ENCODE results near the gene ENTPD5. TPM values are rescaled to one million over a fixed set of nuclear protein-coding genes. Genes with fewer than 3 reads are reported as not detected.

ENTPD5 gene
- total RNA-seq, 1 experiment from 2014 or later: 6.8 TPM

DNA sequence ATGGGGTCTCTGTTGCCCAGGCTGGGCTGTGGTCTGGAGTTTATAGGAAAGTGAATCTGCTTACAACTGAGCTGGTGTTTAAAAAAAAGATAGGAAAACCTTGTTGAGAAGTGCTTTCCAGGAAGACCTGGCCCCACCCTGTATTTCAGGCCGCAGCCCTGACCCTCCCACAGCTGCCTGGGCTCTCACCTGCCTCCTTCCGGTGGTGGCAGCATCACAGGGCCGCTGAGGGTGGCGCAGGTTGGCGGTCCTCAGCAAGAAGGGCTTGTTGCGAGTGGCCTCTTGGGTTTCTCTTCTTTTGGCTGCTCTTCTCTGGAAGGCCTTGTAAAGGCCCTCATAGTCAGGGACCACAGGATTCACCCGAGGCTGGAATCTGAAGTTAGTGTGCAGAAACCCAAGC lies 76.9 kb downstream of the ENTPD5 start:
- Histone ChIP-seq H2BK12ac (ENCODE audit: insufficient read length, low read depth, low read length) (no peak overlapping the region), H4K5ac (ENCODE audit: insufficient read length, low read depth, low read length) (no peak overlapping the region), H2AFZ (ENCODE audit: low read length) (no peak overlapping the region), H3K79me1 (ENCODE audit: insufficient read depth, low read depth, low read length, poor library complexity, severe bottlenecking) (no peaks in the 10 kb centered on the region), H2AK5ac (ENCODE audit: insufficient read length, low read length) (no peak overlapping the region), H3T11ph (ENCODE audit: low read length) (no peak overlapping the region), H3K23me2 (ENCODE audit: insufficient read length, low read depth, low read length, poor library complexity, severe bottlenecking) (no peaks in the 10 kb centered on the region), H3K14ac (ENCODE audit: insufficient read depth, low read length) (no peak overlapping the region), H2BK5ac (ENCODE audit: insufficient read length, low read length) (no peak overlapping the region), H3K23ac (ENCODE audit: insufficient read length, low read depth, low read length) (no peak overlapping the region), H3K9me3 (ENCODE audit: control insufficient read depth, low read depth, low read length) (no peaks in the 10 kb centered on the region), H3K4ac (ENCODE audit: low read depth, low read length) (no peak overlapping the region), H4K91ac (ENCODE audit: insufficient read length, low read depth, low read length) (no peak overlapping the region), H4K20me1 (ENCODE audit: control insufficient read depth, insufficient read depth, insufficient read length) (no peaks in the 10 kb centered on the region), H2BK120ac (ENCODE audit: low read depth, low read length, poor library complexity, severe bottlenecking) (no peak overlapping the region), H3K4me1 (ENCODE audit: insufficient read depth, low read length) (no peaks in the 10 kb centered on the region), H2BK15ac (ENCODE audit: low read depth, low read length) (no peak overlapping the region), H3K79me2 (ENCODE audit: insufficient read depth, low read length) (no peaks in the 10 kb centered on the region), H2BK20ac (ENCODE audit: low read depth, low read length, poor library complexity, severe bottlenecking) (no peak overlapping the region), H4K8ac (replicated peaks; ENCODE audit: insufficient read length, low read depth, low read length) (no peak overlapping the region), H3K18ac (ENCODE audit: insufficient read length, low read depth, low read length) (no peak overlapping the region), H3K56ac (ENCODE audit: insufficient read length, low read depth, low read length) (no peak overlapping the region), H3K4me2 (ENCODE audit: insufficient read depth, insufficient read length, low read length) (no peak overlapping the region), H3K27ac (ENCODE audit: insufficient read length, low read depth, low read length) (no peak overlapping the region), H3K9ac (ENCODE audit: extremely low read depth, insufficient read length, low read length) (no peak overlapping the region), H3K27me3 (ENCODE audit: insufficient read depth, low read length) (no peaks in the 10 kb centered on the region)
- TF ChIP-seq, protein P1, sequence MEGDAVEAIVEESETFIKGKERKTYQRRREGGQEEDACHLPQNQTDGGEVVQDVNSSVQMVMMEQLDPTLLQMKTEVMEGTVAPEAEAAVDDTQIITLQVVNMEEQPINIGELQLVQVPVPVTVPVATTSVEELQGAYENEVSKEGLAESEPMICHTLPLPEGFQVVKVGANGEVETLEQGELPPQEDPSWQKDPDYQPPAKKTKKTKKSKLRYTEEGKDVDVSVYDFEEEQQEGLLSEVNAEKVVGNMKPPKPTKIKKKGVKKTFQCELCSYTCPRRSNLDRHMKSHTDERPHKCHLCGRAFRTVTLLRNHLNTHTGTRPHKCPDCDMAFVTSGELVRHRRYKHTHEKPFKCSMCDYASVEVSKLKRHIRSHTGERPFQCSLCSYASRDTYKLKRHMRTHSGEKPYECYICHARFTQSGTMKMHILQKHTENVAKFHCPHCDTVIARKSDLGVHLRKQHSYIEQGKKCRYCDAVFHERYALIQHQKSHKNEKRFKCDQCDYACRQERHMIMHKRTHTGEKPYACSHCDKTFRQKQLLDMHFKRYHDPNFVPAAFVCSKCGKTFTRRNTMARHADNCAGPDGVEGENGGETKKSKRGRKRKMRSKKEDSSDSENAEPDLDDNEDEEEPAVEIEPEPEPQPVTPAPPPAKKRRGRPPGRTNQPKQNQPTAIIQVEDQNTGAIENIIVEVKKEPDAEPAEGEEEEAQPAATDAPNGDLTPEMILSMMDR (conservative IDR thresholded peaks at IDR 0.05): no peak
- Mint-ChIP-seq H3K4me3 (no peak overlapping the region), H3K36me3 (ENCODE audit: insufficient read depth in 1 of 3, low read depth in 3 of 3) (no peaks in the 10 kb centered on the region), H3K9me3 (no peaks in the 10 kb centered on the region), H3K27ac (no peak overlapping the region), H3K4me1 (no peaks in the 10 kb centered on the region), H3K27me3 (ENCODE audit: low read depth) (peaks cover 5% of the 10 kb centered on the region)
- DNase-seq: peak; percentile 37
- no CpG with 5 or more reads among the region's 7 CpGs for WGBS (ENCODE audit: extremely low coverage, insufficient read length, low lambda C conversion rate)
